ENCODE measurements around the gene RGS18. TPM values are rescaled to one million over a fixed set of nuclear protein-coding genes. Genes with fewer than 3 reads are reported as not detected.

Gene RGS18
- total RNA-seq, 1 experiment from 2014 or later = not detected

DNA sequence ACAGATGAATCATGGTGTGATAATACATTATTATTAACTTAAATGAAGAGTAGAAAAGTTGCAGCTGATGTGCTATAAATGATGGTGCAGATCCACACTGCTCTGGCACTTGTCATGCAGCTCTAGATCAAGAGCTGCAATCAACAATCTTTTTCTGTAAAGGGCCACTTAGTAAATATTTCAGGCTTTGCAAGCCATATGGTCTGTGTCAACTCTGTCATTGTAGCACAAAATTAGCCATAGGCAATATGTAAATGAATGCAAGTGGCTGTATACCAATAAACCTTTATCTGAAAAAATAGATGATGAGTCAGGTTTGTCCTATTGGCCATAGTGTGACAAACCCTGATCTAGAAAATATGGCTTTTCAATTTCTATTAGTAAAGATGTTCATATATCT, 66.6 kb downstream of the RGS18 start:
- no peak overlapping the region for H3K4me2 ChIP-seq (ENCODE audit: low read length)
- POLR2A ChIA-PET (ENCODE audit: unreplicated experiment) = no interaction called here
- no peaks in the 10 kb centered on the region for H3K36me3 ChIP-seq (ENCODE audit: low read depth, low read length)
- no peak overlapping the region for H2AFZ ChIP-seq (ENCODE audit: low read length)
- H3K9me3 ChIP-seq (ENCODE audit: low read length) = no peaks in the 10 kb centered on the region
- H3K27ac ChIP-seq (ENCODE audit: low read length) = no peak overlapping the region
- intact Hi-C loops (cut with micrococcal nuclease) = no loop called here
- no peaks in the 10 kb centered on the region for H3F3A ChIP-seq (ENCODE audit: low read length, unreplicated experiment)
- H3K9ac ChIP-seq (ENCODE audit: low read length) = no peak overlapping the region
- TF ChIP-seq, protein P1, sequence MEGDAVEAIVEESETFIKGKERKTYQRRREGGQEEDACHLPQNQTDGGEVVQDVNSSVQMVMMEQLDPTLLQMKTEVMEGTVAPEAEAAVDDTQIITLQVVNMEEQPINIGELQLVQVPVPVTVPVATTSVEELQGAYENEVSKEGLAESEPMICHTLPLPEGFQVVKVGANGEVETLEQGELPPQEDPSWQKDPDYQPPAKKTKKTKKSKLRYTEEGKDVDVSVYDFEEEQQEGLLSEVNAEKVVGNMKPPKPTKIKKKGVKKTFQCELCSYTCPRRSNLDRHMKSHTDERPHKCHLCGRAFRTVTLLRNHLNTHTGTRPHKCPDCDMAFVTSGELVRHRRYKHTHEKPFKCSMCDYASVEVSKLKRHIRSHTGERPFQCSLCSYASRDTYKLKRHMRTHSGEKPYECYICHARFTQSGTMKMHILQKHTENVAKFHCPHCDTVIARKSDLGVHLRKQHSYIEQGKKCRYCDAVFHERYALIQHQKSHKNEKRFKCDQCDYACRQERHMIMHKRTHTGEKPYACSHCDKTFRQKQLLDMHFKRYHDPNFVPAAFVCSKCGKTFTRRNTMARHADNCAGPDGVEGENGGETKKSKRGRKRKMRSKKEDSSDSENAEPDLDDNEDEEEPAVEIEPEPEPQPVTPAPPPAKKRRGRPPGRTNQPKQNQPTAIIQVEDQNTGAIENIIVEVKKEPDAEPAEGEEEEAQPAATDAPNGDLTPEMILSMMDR (conservative IDR thresholded peaks at IDR 0.05; ENCODE audit: low read depth, low read length) = no peak
- TF ChIP-seq EZH2 (IDR thresholded peaks at IDR 0.05; ENCODE audit: low read length, unreplicated experiment) (no peak), EZH2phosphoT487 (IDR thresholded peaks at IDR 0.05; ENCODE audit: borderline replicate concordance, low read length) (no peak)
- H3K4me1 ChIP-seq (ENCODE audit: insufficient read depth, low read length) = no peaks in the 10 kb centered on the region; the same call in 1 of the 2 replicates
- H4K20me1 ChIP-seq (ENCODE audit: low read length) = no peaks in the 10 kb centered on the region
- no peaks in the 10 kb centered on the region for H3K27me3 ChIP-seq (ENCODE audit: low read length)
- H3K9me2 ChIP-seq (replicated peaks; ENCODE audit: low read length) = no peaks in the 10 kb centered on the region
- no peak for DNase-seq
- CTCF ChIA-PET = no interaction called here
- BruUV-seq (replicated peaks) = no TSS peak
- H3K4me3 ChIP-seq (ENCODE audit: low read length) = no peak overlapping the region
- ATAC-seq = no peak
- H3K79me2 ChIP-seq (ENCODE audit: low read length) = no peaks in the 10 kb centered on the region

DNA sequence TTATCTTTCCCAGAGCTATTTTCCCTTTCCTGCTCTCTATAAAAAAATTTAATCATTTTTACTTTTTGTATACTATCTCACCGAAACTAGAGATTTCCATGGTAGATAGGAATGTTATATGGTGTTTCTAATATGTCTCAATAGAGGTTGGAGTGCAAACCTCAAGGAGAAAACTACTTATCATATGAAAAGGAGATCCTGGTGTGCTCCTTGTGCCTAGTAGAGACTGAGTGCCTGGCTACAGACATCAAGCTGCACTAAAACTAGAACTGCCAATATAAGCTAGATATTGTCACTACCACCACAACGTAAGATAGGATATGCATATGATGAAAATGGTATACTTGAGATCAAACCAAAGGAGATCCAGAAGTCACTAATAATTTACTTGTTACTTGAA, 67.0 kb downstream of the RGS18 start:
- H3F3A ChIP-seq (ENCODE audit: low read length, unreplicated experiment) = no peaks in the 10 kb centered on the region
- H3K4me2 ChIP-seq (ENCODE audit: low read length) = no peak overlapping the region
- H3K9ac ChIP-seq (ENCODE audit: low read length) = no peak overlapping the region
- no peak for ATAC-seq
- no peaks in the 10 kb centered on the region for H3K9me3 ChIP-seq (ENCODE audit: low read length)
- no TSS peak for BruUV-seq (replicated peaks)
- no peak overlapping the region for H2AFZ ChIP-seq (ENCODE audit: low read length)
- no peaks in the 10 kb centered on the region; the same call in 1 of the 2 replicates for H3K4me1 ChIP-seq (ENCODE audit: insufficient read depth, low read length)
- H3K27ac ChIP-seq (ENCODE audit: low read length) = no peak overlapping the region
- ChIA-PET POLR2A (ENCODE audit: unreplicated experiment) (no interaction called here), CTCF (no interaction called here)
- H3K27me3 ChIP-seq (ENCODE audit: low read length) = no peaks in the 10 kb centered on the region
- no peak overlapping the region for H3K4me3 ChIP-seq (ENCODE audit: low read length)
- TF ChIP-seq EZH2 (IDR thresholded peaks at IDR 0.05; ENCODE audit: low read length, unreplicated experiment) (no peak), EZH2phosphoT487 (IDR thresholded peaks at IDR 0.05; ENCODE audit: borderline replicate concordance, low read length) (no peak)
- TF ChIP-seq, protein P1 (conservative IDR thresholded peaks at IDR 0.05; ENCODE audit: low read depth, low read length) = no peak
- H4K20me1 ChIP-seq (ENCODE audit: low read length) = no peaks in the 10 kb centered on the region
- no peaks in the 10 kb centered on the region for H3K9me2 ChIP-seq (replicated peaks; ENCODE audit: low read length)
- intact Hi-C loops (cut with micrococcal nuclease) = no loop called here
- no peaks in the 10 kb centered on the region for H3K36me3 ChIP-seq (ENCODE audit: low read depth, low read length)
- DNase-seq = no peak
- H3K79me2 ChIP-seq (ENCODE audit: low read length) = no peaks in the 10 kb centered on the region

DNA sequence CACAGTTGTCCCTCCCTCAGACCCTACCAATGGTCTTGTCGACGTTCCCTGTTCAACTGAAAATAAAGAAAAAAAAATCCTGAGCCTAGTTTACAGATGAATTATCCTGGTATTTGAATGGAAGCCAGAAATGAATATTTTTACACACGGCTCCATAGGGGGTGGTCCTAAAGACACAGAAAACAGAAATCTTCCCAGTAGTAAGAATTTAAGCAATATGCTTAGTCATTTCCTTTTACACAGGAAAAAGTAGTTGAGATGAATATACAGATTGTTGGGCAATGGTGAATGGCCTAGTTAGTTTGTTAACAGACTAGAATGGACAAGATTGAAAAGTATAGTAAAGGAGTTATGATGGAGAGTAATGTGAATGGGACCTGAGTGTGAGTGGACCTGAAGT, 67.4 kb downstream of the RGS18 start:
- no peaks in the 10 kb centered on the region for H3K36me3 ChIP-seq (ENCODE audit: low read depth, low read length)
- H3K9me3 ChIP-seq (ENCODE audit: low read length) = no peaks in the 10 kb centered on the region
- no peak overlapping the region for H3K27ac ChIP-seq (ENCODE audit: low read length)
- no peak overlapping the region for H3K4me3 ChIP-seq (ENCODE audit: low read length)
- no peaks in the 10 kb centered on the region for H3K9me2 ChIP-seq (replicated peaks; ENCODE audit: low read length)
- H3K4me2 ChIP-seq (ENCODE audit: low read length) = no peak overlapping the region
- no TSS peak for BruUV-seq (replicated peaks)
- no peak overlapping the region for H3K9ac ChIP-seq (ENCODE audit: low read length)
- ChIA-PET CTCF (no interaction called here), POLR2A (ENCODE audit: unreplicated experiment) (no interaction called here)
- no peaks in the 10 kb centered on the region; the same call in 1 of the 2 replicates for H3K4me1 ChIP-seq (ENCODE audit: insufficient read depth, low read length)
- H3K79me2 ChIP-seq (ENCODE audit: low read length) = no peaks in the 10 kb centered on the region
- H3K27me3 ChIP-seq (ENCODE audit: low read length) = no peaks in the 10 kb centered on the region
- TF ChIP-seq EZH2phosphoT487 (IDR thresholded peaks at IDR 0.05; ENCODE audit: borderline replicate concordance, low read length) (no peak), EZH2 (IDR thresholded peaks at IDR 0.05; ENCODE audit: low read length, unreplicated experiment) (no peak)
- TF ChIP-seq, protein P1 (conservative IDR thresholded peaks at IDR 0.05; ENCODE audit: low read depth, low read length) = no peak
- no peaks in the 10 kb centered on the region for H4K20me1 ChIP-seq (ENCODE audit: low read length)
- DNase-seq (peak; percentile 4), ATAC-seq (no peak)
- H2AFZ ChIP-seq (ENCODE audit: low read length) = no peak overlapping the region
- no peaks in the 10 kb centered on the region for H3F3A ChIP-seq (ENCODE audit: low read length, unreplicated experiment)
- intact Hi-C loops (cut with micrococcal nuclease) = no loop called here

Data from PC-3 (cell line).